ENCODE data around the gene SLCO3A1. TPM values are rescaled to one million over a fixed set of nuclear protein-coding genes. Genes with fewer than 3 reads are reported as not detected.

The SLCO3A1 gene
- total RNA-seq, 1 donor from 2014 or later = 65.8 TPM

DNA sequence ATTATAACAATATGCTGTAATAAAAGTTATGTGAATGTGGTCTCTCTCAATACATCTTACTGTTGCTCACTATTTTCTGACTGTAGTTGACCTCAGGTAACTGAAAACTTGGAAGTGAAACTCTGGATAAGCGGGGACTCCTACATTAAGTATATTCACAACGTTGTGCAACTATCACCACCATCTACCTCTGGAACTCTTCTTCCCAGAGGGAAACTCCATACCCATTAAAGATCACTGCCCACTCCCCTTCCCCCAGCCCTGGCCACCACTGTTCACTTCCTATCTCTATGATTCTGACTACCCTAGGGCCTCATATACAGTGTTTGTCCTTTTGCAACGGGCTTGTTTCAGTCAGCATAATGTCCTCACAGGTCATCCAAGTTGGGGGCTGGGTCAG lies 20.7 kb downstream of the SLCO3A1 start:
- H3K4me3 ChIP-seq = no peak overlapping the region
- H3K27me3 ChIP-seq = no peaks in the 10 kb centered on the region
- peaks cover 17% of the 10 kb centered on the region for H3K4me1 ChIP-seq
- intact Hi-C loops (cut with DNase I) = no loop called here
- H3K36me3 ChIP-seq = no peaks in the 10 kb centered on the region
- no peak for DNase-seq (ENCODE audit: extremely low spot score in 2 of 2)
- TF ChIP-seq POLR2AphosphoS5 (IDR thresholded peaks at IDR 0.05; ENCODE audit: insufficient read depth in 1 of 2, low read depth in 1 of 2) (no peak), POLR2A (IDR thresholded peaks at IDR 0.05) (no peak)
- TF ChIP-seq, protein P1, sequence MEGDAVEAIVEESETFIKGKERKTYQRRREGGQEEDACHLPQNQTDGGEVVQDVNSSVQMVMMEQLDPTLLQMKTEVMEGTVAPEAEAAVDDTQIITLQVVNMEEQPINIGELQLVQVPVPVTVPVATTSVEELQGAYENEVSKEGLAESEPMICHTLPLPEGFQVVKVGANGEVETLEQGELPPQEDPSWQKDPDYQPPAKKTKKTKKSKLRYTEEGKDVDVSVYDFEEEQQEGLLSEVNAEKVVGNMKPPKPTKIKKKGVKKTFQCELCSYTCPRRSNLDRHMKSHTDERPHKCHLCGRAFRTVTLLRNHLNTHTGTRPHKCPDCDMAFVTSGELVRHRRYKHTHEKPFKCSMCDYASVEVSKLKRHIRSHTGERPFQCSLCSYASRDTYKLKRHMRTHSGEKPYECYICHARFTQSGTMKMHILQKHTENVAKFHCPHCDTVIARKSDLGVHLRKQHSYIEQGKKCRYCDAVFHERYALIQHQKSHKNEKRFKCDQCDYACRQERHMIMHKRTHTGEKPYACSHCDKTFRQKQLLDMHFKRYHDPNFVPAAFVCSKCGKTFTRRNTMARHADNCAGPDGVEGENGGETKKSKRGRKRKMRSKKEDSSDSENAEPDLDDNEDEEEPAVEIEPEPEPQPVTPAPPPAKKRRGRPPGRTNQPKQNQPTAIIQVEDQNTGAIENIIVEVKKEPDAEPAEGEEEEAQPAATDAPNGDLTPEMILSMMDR (IDR thresholded peaks at IDR 0.05) = no peak
- no peaks in the 10 kb centered on the region for H3K9me3 ChIP-seq
- no peak overlapping the region for H3K27ac ChIP-seq

DNA sequence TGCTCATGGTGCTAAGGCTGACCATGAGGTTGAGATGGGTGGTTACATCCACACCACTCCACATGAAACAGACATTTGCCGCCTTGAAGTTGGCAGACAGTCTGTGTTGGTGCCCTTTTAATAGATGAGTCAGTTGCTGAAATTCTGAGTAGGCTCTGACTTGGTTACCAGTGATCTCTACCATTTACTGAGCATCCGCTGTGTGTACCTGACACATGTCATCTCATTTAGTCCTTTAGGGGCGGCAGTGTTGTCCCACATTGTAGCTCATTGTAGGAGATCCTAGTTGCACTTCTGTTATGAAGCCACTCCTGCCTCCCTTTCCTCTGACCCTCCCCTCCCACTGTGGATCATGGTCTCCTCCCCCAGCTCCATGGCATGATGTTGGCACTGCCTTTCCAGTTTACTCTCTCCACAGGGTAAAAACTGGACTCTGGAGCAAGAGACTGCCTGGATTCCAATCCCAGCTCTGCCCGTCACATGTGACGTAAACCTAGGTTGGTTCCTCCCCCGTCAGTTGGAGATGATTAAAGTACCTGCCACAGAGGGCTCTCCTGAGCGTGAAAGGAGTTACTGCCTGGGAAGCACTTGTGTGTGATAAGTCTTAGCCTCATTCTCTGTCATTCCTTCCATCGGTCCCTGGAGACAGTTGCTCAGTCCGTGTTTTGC lies 21.6 kb downstream of the SLCO3A1 start:
- intact Hi-C loops (cut with DNase I) = no loop called here
- TF ChIP-seq POLR2AphosphoS5 (IDR thresholded peaks at IDR 0.05; ENCODE audit: insufficient read depth in 1 of 2, low read depth in 1 of 2) = no peak
- TF ChIP-seq, protein P1 (IDR thresholded peaks at IDR 0.05) = no peak
- TF ChIP-seq POLR2A (IDR thresholded peaks at IDR 0.05) = no peak
- H3K4me1 ChIP-seq = peaks cover 11% of the 10 kb centered on the region
- no peaks in the 10 kb centered on the region for H3K36me3 ChIP-seq
- H3K4me3 ChIP-seq = no peak overlapping the region
- no peaks in the 10 kb centered on the region for H3K9me3 ChIP-seq
- H3K27me3 ChIP-seq = no peaks in the 10 kb centered on the region
- no peak for DNase-seq (ENCODE audit: extremely low spot score in 2 of 2)
- H3K27ac ChIP-seq = no peak overlapping the region

DNA sequence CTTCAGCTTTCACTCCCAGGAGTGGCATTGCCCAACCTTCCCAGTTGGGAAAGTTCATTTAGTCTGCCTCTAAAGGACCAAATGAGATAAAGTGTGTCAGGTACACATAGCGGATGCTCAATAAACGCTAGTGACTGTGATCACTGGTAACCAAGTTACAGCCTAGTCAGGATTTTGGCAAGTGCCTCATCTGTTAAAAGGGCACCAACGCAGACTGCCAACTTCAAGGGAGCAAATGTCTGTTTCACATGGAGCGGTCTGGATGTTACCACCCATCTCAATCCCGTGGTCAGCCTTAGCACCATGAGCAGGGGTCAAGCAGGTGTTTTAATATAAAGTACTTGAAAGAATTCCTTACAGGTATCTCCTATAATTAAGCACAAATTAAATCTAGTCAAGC lies 22.7 kb downstream of the SLCO3A1 start:
- H3K27ac ChIP-seq = no peak overlapping the region
- DNase-seq (ENCODE audit: extremely low spot score in 2 of 2) = no peak
- H3K27me3 ChIP-seq = no peaks in the 10 kb centered on the region
- H3K4me1 ChIP-seq = peaks cover 11% of the 10 kb centered on the region
- no peaks in the 10 kb centered on the region for H3K36me3 ChIP-seq
- intact Hi-C loops (cut with DNase I) = no loop called here
- TF ChIP-seq, protein P1 (IDR thresholded peaks at IDR 0.05) = no peak
- TF ChIP-seq POLR2A (IDR thresholded peaks at IDR 0.05) (no peak), POLR2AphosphoS5 (IDR thresholded peaks at IDR 0.05; ENCODE audit: insufficient read depth in 1 of 2, low read depth in 1 of 2) (no peak)
- no peaks in the 10 kb centered on the region for H3K9me3 ChIP-seq
- no peak overlapping the region for H3K4me3 ChIP-seq

- Histone ChIP-seq H3K4me3 (no peak overlapping the region), H3K27me3 (no peaks in the 10 kb centered on the region), H3K36me3 (no peaks in the 10 kb centered on the region), H3K27ac (no peak overlapping the region), H3K9me3 (no peaks in the 10 kb centered on the region), H3K4me1 (no peaks in the 10 kb centered on the region)
- TF ChIP-seq POLR2AphosphoS5 (IDR thresholded peaks at IDR 0.05; ENCODE audit: insufficient read depth in 1 of 2, low read depth in 1 of 2) = no peak
- TF ChIP-seq POLR2A (IDR thresholded peaks at IDR 0.05) = no peak
- TF ChIP-seq, protein P1 (IDR thresholded peaks at IDR 0.05) = no peak
- peak in 1 of 2 donors; percentile 54 for DNase-seq (ENCODE audit: extremely low spot score in 2 of 2)
- intact Hi-C loops (cut with DNase I) = no loop called here
These were observed 24.9 kb downstream of the SLCO3A1 start for GRCh38 chr15:91878319-91878870.

GRCh38 chr15:91879158-91879557 lies 25.6 kb downstream of the SLCO3A1 start:
- Histone ChIP-seq H3K27me3 (no peaks in the 10 kb centered on the region), H3K9me3 (no peaks in the 10 kb centered on the region), H3K36me3 (no peaks in the 10 kb centered on the region), H3K4me3 (no peak overlapping the region), H3K27ac (no peak overlapping the region), H3K4me1 (no peaks in the 10 kb centered on the region)
- DNase-seq (ENCODE audit: extremely low spot score in 2 of 2) = no peak
- intact Hi-C loops (cut with DNase I) = no loop called here
- TF ChIP-seq POLR2A (IDR thresholded peaks at IDR 0.05) = no peak
- no peak for TF ChIP-seq POLR2AphosphoS5 (IDR thresholded peaks at IDR 0.05; ENCODE audit: insufficient read depth in 1 of 2, low read depth in 1 of 2)
- TF ChIP-seq, protein P1 (IDR thresholded peaks at IDR 0.05) = no peak
